Uterus (tissue), 4 donors: ENCODE data around the gene INTS11. TPM values are rescaled to one million over a fixed set of nuclear protein-coding genes. Genes with fewer than 3 reads are reported as not detected.

Experiments
- DNase-seq, 2 donors: peaks; one replicate each; pipeline ENCODE4 v3.0.0-alpha.2; 2019 to 2020
- H3K27ac ChIP-seq, 2 donors: fragments of 200-600 bp; sonication (generic); 1 replicate in 1 of 2; 2 replicates in 1 of 2; pipeline ENCODE4 v1.5.1; 2016 to 2018
- H3K27me3 ChIP-seq, 2 donors: fragments of 200-600 bp; sonication (generic); one replicate each; pipeline ENCODE4 v1.5.1; 2018 to 2019; ENCODE audit warnings: control low read depth in 1 of 2
- H3K36me3 ChIP-seq, 2 donors: fragments of 200-600 bp; sonication (generic); one replicate each; pipeline ENCODE4 v1.5.1; 2019; ENCODE audit warnings: control low read depth in 1 of 2
- H3K4me1 ChIP-seq, 2 donors: fragments of 200-600 bp; sonication (generic); one replicate each; pipeline ENCODE4 v1.5.1; 2018 to 2019; ENCODE audit warnings: control low read depth in 1 of 2
- H3K4me3 ChIP-seq, 2 donors: fragments of 200-600 bp; sonication (generic); 1 replicate in 1 of 2; 2 replicates in 1 of 2; pipeline ENCODE4 v1.5.1; 2018 to 2019; ENCODE audit warnings: mild to moderate bottlenecking in 1 of 2
- H3K9me3 ChIP-seq, 2 donors: fragments of 200-600 bp; sonication (generic); one replicate each; pipeline ENCODE4 v1.5.1; 2019; ENCODE audit warnings: control low read depth in 1 of 2
- CTCF ChIP-seq, 4 experiments: fragments of 200-600 bp in 2 of 4; fragments of 450-650 bp in 2 of 4; sonication (generic) in 2 of 4; IDR thresholded peaks; one replicate each; pipeline ENCODE4 v1.5.1; 2016 to 2019; ENCODE audit warnings: antibody characterized with exemption in 4 of 4, mild to moderate bottlenecking in 2 of 4, moderate library complexity in 1 of 4
- POLR2A ChIP-seq, 2 donors: fragments of 450-650 bp; IDR thresholded peaks; one replicate each; pipeline ENCODE4 v1.6.1; 2016; ENCODE audit warnings: antibody characterized with exemption in 2 of 2, mild to moderate bottlenecking in 1 of 2, moderate library complexity in 1 of 2
- intact Hi-C: fragments of 100-400 bp; cut with DNase I; formaldehyde crosslinking; loops from one replicate; pipeline ENCODE4 v1.15.1; 2023; ENCODE audit warnings: low total_unique reads
- total RNA-seq, 4 donors: library from RNA; depleted of rRNA in 3 of 4; stranded (reverse); fragments of >200 nt in 3 of 4; gene quantifications; one replicate each; pipeline versions ENCODE4 v1.1.0 to v1.2.4, GENCODE V29; 2014 to 2023
- donor health status: DM: yes; HTN: yes; CAD: no.

Gene INTS11
- total RNA-seq, 4 donors from 2014 or later = 45.6 to 277 (median 130) TPM

GRCh38 chr1:1294250-1294890, 30.1 kb downstream of the INTS11 start:
- no peak overlapping the region for H3K4me3 ChIP-seq
- H3K27ac ChIP-seq = no peak overlapping the region
- H3K36me3 ChIP-seq = no peaks in the 10 kb centered on the region
- TF ChIP-seq CTCF (IDR thresholded peaks at IDR 0.05) (no peak), POLR2A (IDR thresholded peaks at IDR 0.05) (no peak)
- H3K4me1 ChIP-seq = peaks cover 0 to 16% of the 10 kb centered on the region in 2 donors
- DNase-seq = no peak
- H3K9me3 ChIP-seq = no peaks in the 10 kb centered on the region
- intact Hi-C loops = no loop called here
- H3K27me3 ChIP-seq = no peaks in the 10 kb centered on the region

- Histone ChIP-seq H3K27ac (no peak overlapping the region), H3K9me3 (no peaks in the 10 kb centered on the region), H3K4me1 (peaks cover 0 to 16% of the 10 kb centered on the region in 2 donors), H3K4me3 (no peak overlapping the region), H3K27me3 (no peaks in the 10 kb centered on the region), H3K36me3 (no peaks in the 10 kb centered on the region)
- TF ChIP-seq POLR2A (IDR thresholded peaks at IDR 0.05) (no peak), CTCF (IDR thresholded peaks at IDR 0.05) (no peak)
- peak in 1 of 2 donors; percentile 15 for DNase-seq
- intact Hi-C loops = no loop called here
These were observed 30.9 kb downstream of the INTS11 start for GRCh38 chr1:1293263-1294249.

GRCh38 chr1:1292851-1293250, 31.6 kb downstream of the INTS11 start:
- intact Hi-C loops = no loop called here
- Histone ChIP-seq H3K36me3 (no peaks in the 10 kb centered on the region), H3K9me3 (no peaks in the 10 kb centered on the region), H3K27me3 (no peaks in the 10 kb centered on the region), H3K27ac (no peak overlapping the region), H3K4me1 (peaks cover 0 to 16% of the 10 kb centered on the region in 2 donors), H3K4me3 (no peak overlapping the region)
- no peak for DNase-seq
- TF ChIP-seq CTCF (IDR thresholded peaks at IDR 0.05) = no peak
- no peak for TF ChIP-seq POLR2A (IDR thresholded peaks at IDR 0.05)

- Histone ChIP-seq H3K9me3 (no peaks in the 10 kb centered on the region), H3K4me3 (no peak overlapping the region), H3K4me1 (peaks cover 0 to 16% of the 10 kb centered on the region in 2 donors), H3K27me3 (no peaks in the 10 kb centered on the region), H3K27ac (no peak overlapping the region), H3K36me3 (no peaks in the 10 kb centered on the region)
- TF ChIP-seq POLR2A (IDR thresholded peaks at IDR 0.05) = no peak
- TF ChIP-seq CTCF (IDR thresholded peaks at IDR 0.05) = no peak
- DNase-seq = peak in 1 of 2 donors; percentile 17
- intact Hi-C loops = no loop called here
These were observed 32.0 kb downstream of the INTS11 start for GRCh38 chr1:1292442-1292779.
